Thoracic aorta (tissue), 2 donors: ENCODE measurements around the gene CELF2. TPM values are rescaled to one million over a fixed set of nuclear protein-coding genes. Genes with fewer than 3 reads are reported as not detected.

Source experiments
- ATAC-seq: fragments of 150-250 bp; one replicate; pipeline ENCODE4 v1.8.0; 2017; ENCODE audit warnings: low read depth; ENCODE audit not compliant: insufficient number of reproducible peaks, low FRiP score
- DNase-seq: peaks from one replicate; pipeline ENCODE4 v3.0.0-alpha.2; 2020; ENCODE audit warnings: low spot score
- H3K27ac ChIP-seq, 2 donors: fragments of 200-600 bp; sonication (generic); 1 replicate in 1 of 2; 2 replicates in 1 of 2; pipeline ENCODE4 v1.5.1; 2016; ENCODE audit warnings: mild to moderate bottlenecking in 2 of 2, moderate library complexity in 2 of 2
- H3K27me3 ChIP-seq: fragments of 200-600 bp; sonication (generic); replicated peaks from 2 replicates; pipeline ENCODE4 v1.6.0; 2016; ENCODE audit warnings: mild to moderate bottlenecking; ENCODE audit not compliant: insufficient read depth
- H3K36me3 ChIP-seq: fragments of 200-600 bp; sonication (generic); one replicate; pipeline ENCODE4 v1.5.1; 2016
- H3K4me1 ChIP-seq, 2 donors: fragments of 200-600 bp; sonication (generic); 1 replicate in 1 of 2; 2 replicates in 1 of 2; pipeline versions ENCODE4 v1.5.1 to v1.6.0; 2016; ENCODE audit warnings: low read depth in 2 of 2, mild to moderate bottlenecking in 1 of 2; ENCODE audit not compliant: control insufficient read depth in 1 of 2
- H3K4me3 ChIP-seq: fragments of 200-600 bp; sonication (generic); 2 replicates; pipeline ENCODE4 v1.5.1; 2016; ENCODE audit warnings: mild to moderate bottlenecking
- H3K9me3 ChIP-seq: fragments of 200-600 bp; sonication (generic); 2 replicates; pipeline ENCODE4 v1.5.1; 2016
- total RNA-seq, 2 donors: library from RNA; depleted of rRNA; stranded (reverse); fragments of >200 nt; gene quantifications; one replicate each; pipeline versions ENCODE4 v1.1.0 to v1.2.3, GENCODE V29; 2016
- TF ChIP-seq, protein P1 (sequence below): fragments of 200-600 bp; sonication (generic); IDR thresholded peaks from one replicate; pipeline ENCODE4 v1.5.1; 2019; ENCODE audit warnings: antibody characterized with exemption

CELF2 gene
- total RNA-seq, 2 donors from 2014 or later: 69.0 to 73.5 TPM

DNA sequence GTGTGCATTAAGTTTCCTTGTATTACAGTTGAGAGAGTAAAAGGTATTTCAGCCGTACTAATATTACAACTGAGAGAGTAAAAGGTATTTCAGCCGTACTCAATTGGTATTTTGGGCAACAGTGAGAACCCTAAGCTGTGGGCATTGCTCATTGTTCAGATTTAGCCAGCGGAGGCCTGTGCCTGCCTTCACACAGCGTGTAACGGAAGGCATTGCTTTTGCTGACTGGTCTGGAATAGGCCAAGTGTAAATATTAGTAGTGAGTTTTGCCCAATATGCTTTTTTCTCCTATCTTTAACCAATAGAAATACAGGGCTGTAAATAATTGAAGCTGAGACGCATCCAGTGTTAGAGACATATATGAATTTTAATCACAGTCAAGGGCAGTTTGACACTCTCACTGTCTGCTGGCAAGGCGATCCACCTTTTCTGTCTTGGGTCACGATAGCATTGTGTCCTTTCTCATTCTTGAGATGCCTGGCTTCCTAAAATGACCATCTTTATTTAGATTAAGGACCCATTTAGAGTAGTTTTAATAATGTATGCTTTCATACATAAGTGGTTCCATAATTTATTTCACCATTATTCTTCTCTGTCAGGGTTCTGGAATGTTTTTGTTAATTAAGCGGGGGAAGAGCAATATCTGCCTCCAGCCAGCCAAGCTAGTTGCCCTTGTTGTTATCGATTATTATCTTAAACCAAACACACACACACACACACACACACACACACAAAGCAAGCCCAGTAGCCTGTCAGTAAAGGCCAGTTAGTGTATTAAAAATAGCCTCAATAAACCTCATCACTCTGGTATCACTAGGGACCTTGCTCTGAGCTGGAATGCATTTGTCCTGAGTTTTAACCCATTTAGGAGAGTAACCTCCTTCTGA, 130.7 kb downstream of the CELF2 start:
- ATAC-seq: no peak

DNA sequence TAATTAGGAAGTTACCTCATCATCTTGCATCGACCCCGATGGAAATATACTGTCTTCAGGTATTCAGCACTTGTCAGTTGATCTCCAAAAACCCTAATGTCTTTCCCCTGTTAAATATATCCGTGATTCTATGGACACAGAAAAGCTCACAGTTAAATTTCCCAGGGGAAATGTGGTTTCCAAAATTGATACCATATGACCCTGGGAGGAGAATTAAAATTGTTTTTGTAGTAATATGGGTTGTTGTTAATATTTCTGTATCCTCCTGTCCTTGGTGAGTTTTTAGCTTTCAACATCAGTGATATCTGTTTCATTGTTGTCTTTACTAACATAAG, 132.1 kb downstream of the CELF2 start:
- Histone ChIP-seq H3K36me3 (no peaks in the 10 kb centered on the region), H3K4me1 (peaks cover 21 to 70% of the 10 kb centered on the region in 2 donors), H3K9me3 (no peaks in the 10 kb centered on the region), H3K27me3 (no peaks in the 10 kb centered on the region), H3K27ac (no peak overlapping the region), H3K4me3 (no peak overlapping the region)
- TF ChIP-seq, protein P1, sequence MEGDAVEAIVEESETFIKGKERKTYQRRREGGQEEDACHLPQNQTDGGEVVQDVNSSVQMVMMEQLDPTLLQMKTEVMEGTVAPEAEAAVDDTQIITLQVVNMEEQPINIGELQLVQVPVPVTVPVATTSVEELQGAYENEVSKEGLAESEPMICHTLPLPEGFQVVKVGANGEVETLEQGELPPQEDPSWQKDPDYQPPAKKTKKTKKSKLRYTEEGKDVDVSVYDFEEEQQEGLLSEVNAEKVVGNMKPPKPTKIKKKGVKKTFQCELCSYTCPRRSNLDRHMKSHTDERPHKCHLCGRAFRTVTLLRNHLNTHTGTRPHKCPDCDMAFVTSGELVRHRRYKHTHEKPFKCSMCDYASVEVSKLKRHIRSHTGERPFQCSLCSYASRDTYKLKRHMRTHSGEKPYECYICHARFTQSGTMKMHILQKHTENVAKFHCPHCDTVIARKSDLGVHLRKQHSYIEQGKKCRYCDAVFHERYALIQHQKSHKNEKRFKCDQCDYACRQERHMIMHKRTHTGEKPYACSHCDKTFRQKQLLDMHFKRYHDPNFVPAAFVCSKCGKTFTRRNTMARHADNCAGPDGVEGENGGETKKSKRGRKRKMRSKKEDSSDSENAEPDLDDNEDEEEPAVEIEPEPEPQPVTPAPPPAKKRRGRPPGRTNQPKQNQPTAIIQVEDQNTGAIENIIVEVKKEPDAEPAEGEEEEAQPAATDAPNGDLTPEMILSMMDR: no peak
- ATAC-seq (no peak), DNase-seq (no peak)

More for the DNA sequence above, 130.7 kb downstream of the CELF2 start:
- no peak for DNase-seq
- Histone ChIP-seq H3K27me3 (no peaks in the 10 kb centered on the region), H3K9me3 (no peaks in the 10 kb centered on the region), H3K36me3 (no peaks in the 10 kb centered on the region), H3K27ac (no peak overlapping the region), H3K4me3 (no peak overlapping the region), H3K4me1 (peaks cover 21 to 84% of the 10 kb centered on the region in 2 donors)
- TF ChIP-seq, protein P1: no peak

DNA sequence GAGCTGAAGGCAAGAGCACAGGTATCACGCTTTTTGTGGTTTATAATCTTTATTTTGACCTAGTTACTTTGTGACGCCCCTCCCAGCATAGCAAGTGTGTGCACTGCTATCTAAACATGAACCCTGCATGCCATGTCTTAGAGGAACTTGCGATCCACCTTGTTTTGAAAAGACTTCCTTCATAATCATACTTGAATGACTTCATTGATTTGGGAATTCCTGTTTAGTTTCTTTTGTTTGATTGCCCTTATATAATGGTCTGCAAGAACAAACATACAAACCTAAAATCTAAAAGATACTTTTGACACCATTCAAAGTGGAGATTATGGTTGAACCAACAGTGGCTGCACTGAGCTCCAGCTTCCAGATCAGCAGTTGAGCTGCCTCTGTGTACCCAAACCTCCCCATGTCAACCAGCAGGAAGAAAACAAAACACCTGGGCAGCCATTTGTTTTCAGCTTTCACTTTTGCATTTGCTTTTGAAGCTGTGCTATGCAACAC, 132.6 kb downstream of the CELF2 start:
- Histone ChIP-seq H3K9me3 (no peaks in the 10 kb centered on the region), H3K36me3 (no peaks in the 10 kb centered on the region), H3K27ac (no peak overlapping the region), H3K27me3 (no peaks in the 10 kb centered on the region), H3K4me1 (peaks cover 17 to 65% of the 10 kb centered on the region in 2 donors), H3K4me3 (no peak overlapping the region)
- ATAC-seq (no peak), DNase-seq (no peak)
- TF ChIP-seq, protein P1: no peak

DNA sequence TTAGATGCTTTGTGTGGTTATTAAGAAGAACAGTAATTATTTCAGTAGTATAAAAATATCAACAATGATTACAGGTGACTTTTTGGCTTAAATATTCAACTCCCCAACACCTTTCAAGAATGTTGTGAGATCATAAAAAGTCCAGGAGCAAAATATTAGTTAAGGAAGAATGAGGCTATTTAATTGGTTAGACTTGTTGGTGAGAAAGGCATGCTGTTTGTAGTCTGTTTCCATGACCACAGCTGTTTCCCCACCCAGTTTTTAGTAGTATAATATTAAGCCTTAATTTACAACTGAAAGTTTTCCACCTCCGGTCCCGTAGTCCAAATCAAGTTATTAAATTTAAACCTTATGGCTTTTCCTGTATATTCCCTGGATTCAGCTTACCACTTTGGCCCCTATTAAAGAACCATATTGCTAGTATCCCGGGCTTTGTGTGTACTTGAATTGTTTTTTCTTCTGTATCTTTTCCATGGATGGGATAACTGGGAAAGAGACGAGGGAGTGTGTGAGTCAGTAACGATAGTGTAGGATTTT, 133.3 kb downstream of the CELF2 start:
- TF ChIP-seq, protein P1: no peak
- Histone ChIP-seq H3K4me1 (peaks cover 15 to 59% of the 10 kb centered on the region in 2 donors), H3K27me3 (no peaks in the 10 kb centered on the region), H3K27ac (no peak overlapping the region), H3K9me3 (no peaks in the 10 kb centered on the region), H3K4me3 (no peak overlapping the region), H3K36me3 (no peaks in the 10 kb centered on the region)
- DNase-seq (no peak), ATAC-seq (no peak)

DNA sequence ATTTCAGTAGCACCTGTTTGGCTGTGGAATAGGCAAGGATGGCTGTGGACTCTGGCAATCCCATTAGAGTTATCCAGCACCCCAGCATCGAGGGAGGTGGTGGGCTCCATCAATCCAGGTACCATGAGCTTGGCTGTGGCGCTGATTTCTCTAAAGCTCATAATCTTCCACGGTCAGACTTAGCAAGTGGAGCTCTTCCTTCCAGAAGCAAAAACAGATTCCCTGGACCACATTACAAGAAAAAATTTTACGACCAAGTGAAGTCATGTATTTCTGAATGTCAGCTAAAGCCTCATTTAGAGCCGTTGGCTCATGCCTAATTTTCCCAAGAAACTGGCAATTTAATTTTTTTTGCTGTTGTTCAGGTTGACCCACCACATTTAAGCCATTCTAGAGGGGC, 135.1 kb downstream of the CELF2 start:
- TF ChIP-seq, protein P1: no peak
- no peak overlapping the region for H3K4me3 ChIP-seq
- ATAC-seq: no peak
- no peaks in the 10 kb centered on the region for H3K36me3 ChIP-seq
- peaks cover 7 to 40% of the 10 kb centered on the region in 2 donors for H3K4me1 ChIP-seq
- no peak for DNase-seq
- H3K27ac ChIP-seq: no peak overlapping the region
- no peaks in the 10 kb centered on the region for H3K27me3 ChIP-seq
- H3K9me3 ChIP-seq: no peaks in the 10 kb centered on the region
